HG02798 (cell line): ENCODE data around the gene ABL2.
"Not testable (repeated sequence)": the region's sequence is repeated elsewhere in the genome, so short reads cannot be mapped to it uniquely, and the experiment has no call there.

ENCODE experiments used
- ATAC-seq: cut with Tn5 transposase; IDR thresholded peaks from one replicate; pipeline ENCODE4 v1.9.1; 2021; ENCODE audit warnings: mild to moderate bottlenecking; ENCODE audit not compliant: unreplicated experiment, poor library complexity

ABL2 gene

GRCh38 chr1:179141592-179142251 is 87.8 kb downstream of the ABL2 start:
- no peak for ATAC-seq

GRCh38 chr1:179138755-179139154 is 90.7 kb downstream of the ABL2 start:
- not testable (repeated sequence) for ATAC-seq

- no peak for ATAC-seq
Measured at GRCh38 chr1:179137617-179138255, 91.7 kb downstream of the ABL2 start.

- not testable (repeated sequence) for ATAC-seq
Measured at GRCh38 chr1:179135707-179136106, 93.8 kb downstream of the ABL2 start.

GRCh38 chr1:179135168-179135567 is 94.3 kb downstream of the ABL2 start:
- ATAC-seq, result not testable (repeated sequence)

- peak; percentile 98 for ATAC-seq
Measured at GRCh38 chr1:179129702-179130473, 99.6 kb downstream of the ABL2 start.

- no peak for ATAC-seq
Measured at GRCh38 chr1:179128520-179128919, 101.0 kb downstream of the ABL2 start.

- ATAC-seq, result no peak
Measured at GRCh38 chr1:179127163-179127895, 102.1 kb downstream of the ABL2 start.

- ATAC-seq, result no peak
Measured at GRCh38 chr1:179126338-179127060, 103.0 kb downstream of the ABL2 start.

GRCh38 chr1:179124873-179125272 is 104.6 kb downstream of the ABL2 start:
- no peak for ATAC-seq

- ATAC-seq, result peak; percentile 37
Measured at GRCh38 chr1:179121159-179121938, 108.1 kb downstream of the ABL2 start.

- no peak for ATAC-seq
Measured at GRCh38 chr1:179120736-179121135, 108.7 kb downstream of the ABL2 start.

- ATAC-seq, result no peak
Measured at GRCh38 chr1:179119513-179119912, 110.0 kb downstream of the ABL2 start.

GRCh38 chr1:179115181-179115580 is 114.3 kb downstream of the ABL2 start:
- ATAC-seq, result no peak

GRCh38 chr1:179108644-179109043 is 120.8 kb downstream of the ABL2 start:
- ATAC-seq, result no peak

- ATAC-seq, result no peak
Measured at GRCh38 chr1:179107706-179108629, 121.5 kb downstream of the ABL2 start.

GRCh38 chr1:179105393-179105792 is 124.1 kb downstream of the ABL2 start:
- no peak for ATAC-seq

- ATAC-seq, result no peak
Measured at GRCh38 chr1:179104611-179105250, 124.7 kb downstream of the ABL2 start.
